ENCODE results near the gene UBTD2.

DNA sequence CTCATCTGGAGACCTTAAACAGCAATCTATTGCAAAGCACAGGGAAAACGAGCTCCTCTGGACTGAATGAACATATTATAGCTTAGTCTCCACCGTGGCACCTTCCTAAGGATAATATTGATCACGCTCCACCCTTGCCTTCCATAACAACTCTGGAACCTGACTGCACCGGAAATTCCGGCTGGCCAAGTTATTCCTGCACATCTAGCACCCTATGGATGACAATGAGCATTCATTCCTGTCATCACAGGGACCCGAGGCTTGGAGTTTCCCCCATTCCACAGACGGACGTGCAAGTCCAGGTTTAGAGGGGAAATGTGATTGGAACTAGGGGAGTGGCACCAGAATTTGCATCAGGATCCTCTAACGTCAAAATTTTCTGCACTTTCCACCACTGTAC, 123.1 kb downstream of the UBTD2 start:
- TF ChIP-seq, protein P1, sequence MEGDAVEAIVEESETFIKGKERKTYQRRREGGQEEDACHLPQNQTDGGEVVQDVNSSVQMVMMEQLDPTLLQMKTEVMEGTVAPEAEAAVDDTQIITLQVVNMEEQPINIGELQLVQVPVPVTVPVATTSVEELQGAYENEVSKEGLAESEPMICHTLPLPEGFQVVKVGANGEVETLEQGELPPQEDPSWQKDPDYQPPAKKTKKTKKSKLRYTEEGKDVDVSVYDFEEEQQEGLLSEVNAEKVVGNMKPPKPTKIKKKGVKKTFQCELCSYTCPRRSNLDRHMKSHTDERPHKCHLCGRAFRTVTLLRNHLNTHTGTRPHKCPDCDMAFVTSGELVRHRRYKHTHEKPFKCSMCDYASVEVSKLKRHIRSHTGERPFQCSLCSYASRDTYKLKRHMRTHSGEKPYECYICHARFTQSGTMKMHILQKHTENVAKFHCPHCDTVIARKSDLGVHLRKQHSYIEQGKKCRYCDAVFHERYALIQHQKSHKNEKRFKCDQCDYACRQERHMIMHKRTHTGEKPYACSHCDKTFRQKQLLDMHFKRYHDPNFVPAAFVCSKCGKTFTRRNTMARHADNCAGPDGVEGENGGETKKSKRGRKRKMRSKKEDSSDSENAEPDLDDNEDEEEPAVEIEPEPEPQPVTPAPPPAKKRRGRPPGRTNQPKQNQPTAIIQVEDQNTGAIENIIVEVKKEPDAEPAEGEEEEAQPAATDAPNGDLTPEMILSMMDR (IDR thresholded peaks at IDR 0.05), result no peak
- no peak for TF ChIP-seq POLR2A (IDR thresholded peaks at IDR 0.05)
